ENCODE data around the gene JPT2. TPM values are rescaled to one million over a fixed set of nuclear protein-coding genes. Genes with fewer than 3 reads are reported as not detected.

The JPT2 gene
- total and polyA plus RNA-seq, 11 donors, result 11.0 to 76.1 (median 34.1) TPM

GRCh38 chr16:1709356-1709755 lies 31.3 kb downstream of the JPT2 start:
- no peak for ATAC-seq
- peak overlapping the region in 9 of 12 donors; percentile 20 to 99 (median 75) for H3K27ac ChIP-seq
- intact Hi-C loops (cut with DNase I), result loop anchor here in 4 of 10 donors (5.0 to 10.0 kb wide), 8 partner anchors 63 to 287 kb away; partner anchors contain the start of genes CRAMP1 (in 2 of the 4), IFT140 (in 2 of the 4), CLCN7 (in 1 of the 4) and EME2 (in 1 of the 4)

GRCh38 chr16:1710811-1711507 lies 32.9 kb downstream of the JPT2 start:
- 84 to 90% (median 88%) methylated on average over 17 of the region's 17 CpGs for WGBS, 4 donors
- H3K36me3 ChIP-seq, result peaks cover 0 to 4% (median 0%) of the 10 kb centered on the region in 9 donors
- TF ChIP-seq POLR2A (IDR thresholded peaks at IDR 0.05) (no peak), CTCF (IDR thresholded peaks at IDR 0.05) (no peak)
- ATAC-seq (no peak), DNase-seq (no peak)
- H3K27ac ChIP-seq, result no peak overlapping the region
- H3K4me1 ChIP-seq, result peaks cover 0 to 60% (median 46%) of the 10 kb centered on the region in 12 donors
- no peak overlapping the region for H3K4me3 ChIP-seq
- H3K9me3 ChIP-seq, result no peaks in the 10 kb centered on the region
- intact Hi-C loops (cut with DNase I), result no loop called here
- H3K27me3 ChIP-seq, result no peaks in the 10 kb centered on the region

More at GRCh38 chr16:1709356-1709755, 31.3 kb downstream of the JPT2 start:
- H3K36me3 ChIP-seq, result peaks cover 0 to 4% (median 0%) of the 10 kb centered on the region in 9 donors
- no peak for DNase-seq
- peak overlapping the region in 5 of 12 donors; percentile 25 to 95 (median 29) for H3K4me3 ChIP-seq
- no peaks in the 10 kb centered on the region for H3K27me3 ChIP-seq
- WGBS, 4 donors, result 70 to 79% (median 76%) methylated on average over 14 to 15 of the region's 15 CpGs
- TF ChIP-seq POLR2A (IDR thresholded peaks at IDR 0.05) (no peak), CTCF (IDR thresholded peaks at IDR 0.05) (no peak)
- H3K9me3 ChIP-seq, result no peaks in the 10 kb centered on the region
- peaks cover 0 to 65% (median 49%) of the 10 kb centered on the region in 12 donors for H3K4me1 ChIP-seq

GRCh38 chr16:1712791-1713261 lies 34.7 kb downstream of the JPT2 start:
- peak in 1 of 4 donors; percentile 16 for ATAC-seq
- Histone ChIP-seq H3K4me1 (peaks cover 0 to 53% (median 36%) of the 10 kb centered on the region in 12 donors), H3K27me3 (no peaks in the 10 kb centered on the region), H3K4me3 (peak overlapping the region in 1 of 12 donors; percentile 5), H3K27ac (peak overlapping the region in 2 of 12 donors; percentile 3 to 37), H3K36me3 (peaks cover 0 to 5% (median 0%) of the 10 kb centered on the region in 9 donors), H3K9me3 (no peaks in the 10 kb centered on the region)
- DNase-seq, result no peak
- TF ChIP-seq POLR2A (IDR thresholded peaks at IDR 0.05) (no peak), CTCF (IDR thresholded peaks at IDR 0.05) (no peak)
- WGBS, 4 donors, result 45 to 61% (median 52%) methylated on average over 12 to 14 of the region's 14 CpGs
- intact Hi-C loops (cut with DNase I), result no loop called here

GRCh38 chr16:1713331-1713730 lies 35.3 kb downstream of the JPT2 start:
- WGBS, 4 donors, result 71 to 77% (median 76%) methylated on average over 7 of the region's 7 CpGs
- ATAC-seq (no peak), DNase-seq (no peak)
- Histone ChIP-seq H3K36me3 (peaks cover 0 to 5% (median 0%) of the 10 kb centered on the region in 9 donors), H3K27me3 (no peaks in the 10 kb centered on the region), H3K4me1 (peaks cover 0 to 48% (median 31%) of the 10 kb centered on the region in 12 donors), H3K4me3 (no peak overlapping the region), H3K27ac (peak overlapping the region in 2 of 12 donors; percentile 3 to 37), H3K9me3 (no peaks in the 10 kb centered on the region)
- intact Hi-C loops (cut with DNase I), result no loop called here
- TF ChIP-seq CTCF (IDR thresholded peaks at IDR 0.05), result no peak
- TF ChIP-seq POLR2A (IDR thresholded peaks at IDR 0.05), result no peak

Measured in heart left ventricle (tissue), 16 donors.